Tibial nerve (tissue), 4 donors: ENCODE measurements around the gene TRMT2A. TPM values are rescaled to one million over a fixed set of nuclear protein-coding genes. Genes with fewer than 3 reads are reported as not detected.

Experiments
- DNase-seq, 2 donors: peaks; one replicate each; pipeline ENCODE4 v3.0.0-alpha.2; 2019; ENCODE audit warnings: low spot score in 2 of 2
- H3K27ac ChIP-seq, 4 donors: fragments of 200-600 bp; sonication (generic) in 3 of 4; one replicate each; pipeline ENCODE4 v1.5.1; 2017 to 2019; ENCODE audit warnings: mild to moderate bottlenecking in 1 of 4
- H3K27me3 ChIP-seq, 2 donors: fragments of 200-600 bp; sonication (generic) in 1 of 2; one replicate each; pipeline versions ENCODE4 v1.5.1 to v1.6.0; 2017 to 2019
- H3K36me3 ChIP-seq, 3 donors: fragments of 200-600 bp; sonication (generic); one replicate each; pipeline ENCODE4 v1.5.1; 2018 to 2019
- H3K4me1 ChIP-seq, 4 donors: fragments of 200-600 bp; sonication (generic) in 3 of 4; one replicate each; pipeline ENCODE4 v1.5.1; 2017 to 2019
- H3K4me3 ChIP-seq, 4 donors: fragments of 200-600 bp; sonication (generic) in 3 of 4; one replicate each; pipeline ENCODE4 v1.5.1; 2017 to 2019; ENCODE audit warnings: mild to moderate bottlenecking in 1 of 4, moderate library complexity in 1 of 4
- H3K9me3 ChIP-seq, 4 donors: fragments of 200-600 bp; sonication (generic) in 3 of 4; one replicate each; pipeline ENCODE4 v1.5.1; 2017 to 2019
- CTCF ChIP-seq, 5 experiments: fragments of 200-600 bp in 3 of 5; fragments of 450-650 bp in 2 of 5; sonication (generic) in 3 of 5; IDR thresholded peaks; one replicate each; pipeline ENCODE4 v1.5.1; 2016 to 2019; ENCODE audit warnings: antibody characterized with exemption in 5 of 5, mild to moderate bottlenecking in 3 of 5, moderate library complexity in 2 of 5
- EP300 ChIP-seq, 2 donors: sonication (generic); formaldehyde crosslinking; IDR thresholded peaks; one replicate each; pipeline ENCODE4 v1.6.1; 2017; ENCODE audit warnings: antibody characterized with exemption in 2 of 2, mild to moderate bottlenecking in 1 of 2
- POLR2A ChIP-seq, 2 donors: fragments of 450-650 bp; IDR thresholded peaks; one replicate each; pipeline ENCODE4 v1.6.1; 2017; ENCODE audit warnings: antibody characterized with exemption in 2 of 2, mild to moderate bottlenecking in 2 of 2, moderate library complexity in 2 of 2
- WGBS, 2 donors: methylation state at CpG; one replicate each; pipeline ENCODE4 v1.1.5; 2018; 5-methylcytosine and 5-hydroxymethylcytosine counted together
- total RNA-seq, 4 donors: library from RNA; depleted of rRNA; stranded (reverse); fragments of >200 nt; gene quantifications; one replicate each; pipeline ENCODE4 v1.1.0, GENCODE V29; 2016

Gene TRMT2A
- total RNA-seq, 4 donors from 2014 or later = 39.0 to 139 (median 55.9) TPM

GRCh38 chr22:20088263-20088648, 28.8 kb downstream of the TRMT2A start:
- DNase-seq = no peak

DNA sequence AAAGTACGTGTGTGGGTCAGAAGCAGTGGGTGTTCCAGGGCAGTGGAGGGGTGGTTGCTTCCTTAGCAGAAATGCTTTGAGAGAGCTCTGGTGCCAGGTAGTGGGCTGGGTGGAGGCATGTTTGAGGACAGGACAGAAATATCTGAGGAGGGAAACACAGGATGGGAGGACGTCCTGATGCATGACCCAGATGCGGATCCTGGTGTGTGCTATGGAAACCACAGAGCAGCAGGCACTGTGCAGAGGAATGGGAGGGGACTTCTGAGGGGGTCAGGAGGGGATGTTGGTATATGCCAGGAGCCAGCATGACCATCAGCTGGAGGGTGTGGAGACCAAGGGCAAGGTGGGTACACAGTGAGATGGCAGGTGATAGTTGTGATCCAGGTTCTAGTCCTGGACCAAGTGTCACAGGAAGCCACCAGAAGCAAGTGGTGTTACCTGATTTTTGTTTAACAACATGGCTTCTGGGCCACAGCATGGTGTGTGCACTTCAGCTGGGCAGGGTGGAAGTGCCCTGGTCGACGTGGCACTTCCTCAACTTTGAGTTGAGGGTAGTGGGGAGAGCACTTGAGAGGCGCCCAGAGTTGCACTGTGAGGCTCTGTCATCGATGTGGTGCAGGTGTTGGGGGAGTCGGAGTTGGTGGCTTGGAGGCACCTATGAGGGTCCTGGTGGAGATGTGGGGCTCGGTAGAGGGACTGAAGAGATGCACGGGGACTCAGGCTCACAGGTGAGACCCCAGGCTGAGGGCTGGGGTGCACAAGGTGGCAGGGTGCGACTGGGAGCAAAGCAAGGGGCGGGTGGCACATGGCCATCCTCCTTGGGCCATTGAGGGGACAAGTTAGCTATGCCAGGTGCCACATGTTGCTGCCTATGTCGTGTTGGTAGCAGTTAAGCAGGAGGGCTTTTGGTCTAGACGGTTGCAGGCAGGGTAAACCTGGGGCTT, 29.4 kb downstream of the TRMT2A start:
- TF ChIP-seq EP300 (IDR thresholded peaks at IDR 0.05) (no peak), CTCF (IDR thresholded peaks at IDR 0.05) (no peak), POLR2A (IDR thresholded peaks at IDR 0.05) (no peak)
- H3K9me3 ChIP-seq = no peaks in the 10 kb centered on the region
- DNase-seq = no peak
- H3K4me3 ChIP-seq = no peak overlapping the region
- 91% methylated on average over 14 of the region's 14 CpGs for WGBS, 2 donors
- H3K27ac ChIP-seq = no peak overlapping the region
- H3K36me3 ChIP-seq = peaks cover 2 to 71% (median 25%) of the 10 kb centered on the region in 3 donors
- H3K4me1 ChIP-seq = peaks cover 0 to 32% (median 15%) of the 10 kb centered on the region in 4 donors
- H3K27me3 ChIP-seq = no peaks in the 10 kb centered on the region

More at GRCh38 chr22:20088263-20088648, 28.8 kb downstream of the TRMT2A start:
- 83 to 87% methylated on average over 8 of the region's 8 CpGs for WGBS, 2 donors
- Histone ChIP-seq H3K4me3 (no peak overlapping the region), H3K27ac (no peak overlapping the region), H3K36me3 (peaks cover 2 to 78% (median 29%) of the 10 kb centered on the region in 3 donors), H3K4me1 (peaks cover 0 to 25% (median 12%) of the 10 kb centered on the region in 4 donors), H3K27me3 (no peaks in the 10 kb centered on the region), H3K9me3 (no peaks in the 10 kb centered on the region)
- no peak for TF ChIP-seq POLR2A (IDR thresholded peaks at IDR 0.05)
- no peak for TF ChIP-seq EP300 (IDR thresholded peaks at IDR 0.05)
- no peak for TF ChIP-seq CTCF (IDR thresholded peaks at IDR 0.05)

- Histone ChIP-seq H3K4me1 (peaks cover 0 to 40% (median 21%) of the 10 kb centered on the region in 4 donors), H3K9me3 (no peaks in the 10 kb centered on the region), H3K27me3 (no peaks in the 10 kb centered on the region), H3K4me3 (no peak overlapping the region), H3K36me3 (peaks cover 2 to 63% (median 21%) of the 10 kb centered on the region in 3 donors), H3K27ac (no peak overlapping the region)
- 93 to 95% methylated on average over 5 of the region's 5 CpGs for WGBS, 2 donors
- DNase-seq = no peak
- TF ChIP-seq EP300 (IDR thresholded peaks at IDR 0.05) (no peak), CTCF (IDR thresholded peaks at IDR 0.05) (no peak), POLR2A (IDR thresholded peaks at IDR 0.05) (no peak)
Observed at GRCh38 chr22:20086763-20087162, 30.3 kb downstream of the TRMT2A start.

DNA sequence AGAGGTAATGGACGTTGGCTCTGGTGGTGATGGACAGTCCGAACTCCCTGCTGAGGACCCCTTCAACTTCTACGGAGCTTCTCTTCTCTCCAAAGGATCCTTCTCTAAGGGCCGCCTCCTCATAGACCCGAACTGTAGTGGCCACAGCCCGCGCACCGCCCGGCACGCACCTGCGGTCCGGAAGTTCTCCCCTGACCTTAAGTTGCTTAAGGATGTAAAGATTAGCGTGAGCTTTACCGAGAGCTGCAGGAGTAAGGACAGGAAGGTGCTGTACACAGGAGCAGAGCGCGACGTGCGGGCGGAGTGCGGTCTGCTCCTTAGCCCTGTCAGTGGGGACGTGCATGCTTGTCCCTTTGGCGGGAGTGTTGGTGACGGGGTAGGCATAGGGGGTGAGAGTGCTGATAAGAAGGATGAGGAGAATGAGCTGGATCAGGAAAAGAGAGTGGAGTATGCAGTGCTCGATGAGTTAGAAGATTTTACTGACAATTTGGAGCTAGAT, 30.9 kb downstream of the TRMT2A start:
- Histone ChIP-seq H3K4me1 (peaks cover 0 to 46% (median 27%) of the 10 kb centered on the region in 4 donors), H3K27me3 (no peaks in the 10 kb centered on the region), H3K36me3 (peaks cover 2 to 57% (median 21%) of the 10 kb centered on the region in 3 donors), H3K27ac (no peak overlapping the region), H3K4me3 (no peak overlapping the region), H3K9me3 (no peaks in the 10 kb centered on the region)
- 89 to 94% methylated on average over 24 of the region's 24 CpGs for WGBS, 2 donors
- TF ChIP-seq EP300 (IDR thresholded peaks at IDR 0.05) (no peak), POLR2A (IDR thresholded peaks at IDR 0.05) (no peak), CTCF (IDR thresholded peaks at IDR 0.05) (no peak)
- DNase-seq = no peak

DNA sequence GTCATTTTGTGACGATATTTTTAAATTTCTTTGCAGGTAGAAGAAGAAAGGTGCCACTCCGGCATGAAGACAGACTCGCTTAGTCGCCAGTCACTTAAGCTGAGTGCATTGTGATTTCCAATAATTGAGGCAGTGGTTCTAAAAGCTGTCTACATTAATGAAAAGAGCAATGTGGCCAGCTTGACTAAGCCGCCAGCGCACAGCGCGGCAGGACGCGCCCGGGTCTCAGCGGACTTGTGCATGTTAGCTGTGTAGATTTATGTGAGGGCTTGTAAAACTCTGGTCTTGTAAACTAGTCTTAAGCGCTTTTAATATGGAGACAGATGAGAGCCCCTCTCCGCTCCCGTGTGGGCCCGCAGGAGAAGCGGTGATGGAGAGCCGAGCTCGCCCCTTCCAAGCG, 31.4 kb downstream of the TRMT2A start:
- no peaks in the 10 kb centered on the region for H3K27me3 ChIP-seq
- H3K9me3 ChIP-seq = no peaks in the 10 kb centered on the region
- no peak for DNase-seq
- 92 to 94% methylated on average over 20 of the region's 20 CpGs for WGBS, 2 donors
- TF ChIP-seq EP300 (IDR thresholded peaks at IDR 0.05) (no peak), POLR2A (IDR thresholded peaks at IDR 0.05) (no peak), CTCF (IDR thresholded peaks at IDR 0.05) (no peak)
- no peak overlapping the region for H3K27ac ChIP-seq
- H3K36me3 ChIP-seq = peaks cover 2 to 52% (median 18%) of the 10 kb centered on the region in 3 donors
- no peak overlapping the region for H3K4me3 ChIP-seq
- H3K4me1 ChIP-seq = peaks cover 0 to 51% (median 32%) of the 10 kb centered on the region in 4 donors
